ENCODE results near the gene FAM83C.
"Not testable (repeated sequence)": the region's sequence is repeated elsewhere in the genome, so short reads cannot be mapped to it uniquely, and the experiment has no call there.

FAM83C gene

DNA sequence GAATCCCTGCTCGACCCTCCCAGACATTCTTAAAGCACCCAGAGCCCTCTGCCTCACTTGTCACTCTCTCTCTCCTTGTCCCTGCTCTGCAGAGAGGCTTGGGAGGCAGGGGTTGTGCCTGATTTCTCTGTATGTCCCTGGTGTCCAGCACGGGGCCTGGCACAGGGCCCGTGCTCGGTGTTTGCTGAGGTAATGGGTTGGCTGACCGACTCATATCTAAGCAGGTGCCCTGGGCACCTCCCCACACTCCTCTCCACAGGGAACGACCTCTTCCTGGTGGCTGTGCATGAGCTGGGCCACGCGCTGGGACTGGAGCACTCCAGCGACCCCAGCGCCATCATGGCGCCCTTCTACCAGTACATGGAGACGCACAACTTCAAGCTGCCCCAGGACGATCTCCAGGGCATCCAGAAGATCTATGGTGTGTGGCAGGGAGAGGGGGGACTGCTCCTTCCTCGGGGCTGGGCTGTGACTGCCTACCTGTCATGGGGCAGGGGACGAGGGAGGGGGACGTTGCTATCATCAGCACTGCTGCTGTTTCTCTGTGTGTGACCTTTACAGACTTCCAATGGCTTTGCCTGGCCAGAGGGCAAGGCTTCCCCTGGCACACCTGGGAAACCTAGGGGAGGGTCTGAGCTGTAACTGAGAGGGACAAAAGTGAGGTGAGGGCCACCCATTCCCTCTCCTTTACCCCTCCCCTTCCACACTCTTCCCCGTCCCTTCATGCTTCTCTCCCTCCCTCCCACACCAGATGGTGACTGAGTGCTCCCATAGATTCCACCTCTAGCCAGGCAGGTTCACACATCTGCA, 28.5 kb downstream of the FAM83C start:
- no peak for DNase-seq (ENCODE audit: low read depth)

- DNase-seq (ENCODE audit: low read depth) = not testable (repeated sequence)
These were observed 29.3 kb downstream of the FAM83C start for GRCh38 chr20:35262731-35263531.

DNA sequence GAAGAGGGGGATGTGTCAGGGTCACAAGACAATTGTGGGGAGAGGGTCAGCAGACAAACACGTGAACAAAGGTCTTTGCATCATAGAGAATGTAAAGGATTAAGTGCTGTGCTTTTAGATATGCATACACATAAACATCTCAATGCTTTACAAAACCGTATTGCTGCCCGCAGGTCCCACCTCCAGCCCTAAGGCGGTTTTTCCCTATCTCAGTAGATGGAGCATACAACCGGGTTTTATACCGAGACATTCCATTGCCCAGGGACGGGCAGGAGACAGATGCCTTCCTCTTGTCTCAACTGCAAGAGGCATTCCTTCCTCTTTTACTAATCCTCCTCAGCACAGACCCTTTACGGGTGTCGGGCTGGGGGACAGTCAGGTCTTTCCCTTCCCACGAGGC, 29.9 kb downstream of the FAM83C start:
- DNase-seq (ENCODE audit: low read depth) = not testable (repeated sequence)

GRCh38 chr20:35260426-35260825, 31.8 kb downstream of the FAM83C start:
- DNase-seq (ENCODE audit: low read depth) = no peak

- DNase-seq (ENCODE audit: low read depth) = no peak
These were observed 34.9 kb downstream of the FAM83C start for GRCh38 chr20:35257175-35257909.

DNA sequence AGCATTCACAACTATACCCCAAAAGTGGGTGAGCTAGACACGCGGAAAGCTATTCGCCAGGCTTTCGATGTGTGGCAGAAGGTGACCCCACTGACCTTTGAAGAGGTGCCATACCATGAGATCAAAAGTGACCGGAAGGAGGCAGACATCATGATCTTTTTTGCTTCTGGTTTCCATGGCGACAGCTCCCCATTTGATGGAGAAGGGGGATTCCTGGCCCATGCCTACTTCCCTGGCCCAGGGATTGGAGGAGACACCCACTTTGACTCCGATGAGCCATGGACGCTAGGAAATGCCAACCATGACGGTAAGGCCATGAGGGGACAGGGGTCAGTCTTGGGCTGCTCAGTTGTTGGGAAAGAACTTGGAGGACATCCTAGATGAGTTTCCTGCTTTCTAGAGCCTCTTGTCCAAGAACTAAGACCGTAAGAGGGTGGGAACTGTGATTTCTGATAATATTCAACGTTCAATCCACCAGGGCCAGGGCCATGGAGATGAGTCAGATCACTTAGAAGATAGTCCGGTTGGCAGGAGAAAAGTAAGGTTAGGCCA, 37.7 kb downstream of the FAM83C start:
- no peak for DNase-seq (ENCODE audit: low read depth)

GRCh38 chr20:35253010-35253409, 39.2 kb downstream of the FAM83C start:
- DNase-seq (ENCODE audit: low read depth) = no peak

DNA sequence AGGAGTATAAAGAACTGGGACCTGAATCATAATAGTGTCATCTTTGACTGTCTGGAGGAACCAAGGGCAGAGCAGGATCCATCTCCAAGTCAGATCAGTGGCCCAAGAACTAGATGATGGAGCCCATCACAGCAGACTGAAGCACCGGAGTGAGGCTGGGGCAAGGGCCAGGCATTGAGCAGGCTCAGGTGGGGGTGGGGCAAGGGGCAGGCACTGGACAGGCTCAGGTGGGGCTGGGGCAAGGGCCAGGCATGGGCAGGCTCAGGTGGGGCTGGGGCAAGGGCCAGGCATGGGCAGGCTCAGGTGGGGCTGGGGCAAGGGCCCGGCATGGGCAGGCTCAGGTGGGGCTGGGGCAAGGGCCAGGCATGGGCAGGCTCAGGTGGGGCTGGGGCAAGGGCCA, 39.6 kb downstream of the FAM83C start:
- not testable (repeated sequence) for DNase-seq (ENCODE audit: low read depth)

GRCh38 chr20:35252037-35252461, 40.2 kb downstream of the FAM83C start:
- DNase-seq (ENCODE audit: low read depth) = no peak

GRCh38 chr20:35251613-35251940, 40.6 kb downstream of the FAM83C start:
- no peak for DNase-seq (ENCODE audit: low read depth)

DNA sequence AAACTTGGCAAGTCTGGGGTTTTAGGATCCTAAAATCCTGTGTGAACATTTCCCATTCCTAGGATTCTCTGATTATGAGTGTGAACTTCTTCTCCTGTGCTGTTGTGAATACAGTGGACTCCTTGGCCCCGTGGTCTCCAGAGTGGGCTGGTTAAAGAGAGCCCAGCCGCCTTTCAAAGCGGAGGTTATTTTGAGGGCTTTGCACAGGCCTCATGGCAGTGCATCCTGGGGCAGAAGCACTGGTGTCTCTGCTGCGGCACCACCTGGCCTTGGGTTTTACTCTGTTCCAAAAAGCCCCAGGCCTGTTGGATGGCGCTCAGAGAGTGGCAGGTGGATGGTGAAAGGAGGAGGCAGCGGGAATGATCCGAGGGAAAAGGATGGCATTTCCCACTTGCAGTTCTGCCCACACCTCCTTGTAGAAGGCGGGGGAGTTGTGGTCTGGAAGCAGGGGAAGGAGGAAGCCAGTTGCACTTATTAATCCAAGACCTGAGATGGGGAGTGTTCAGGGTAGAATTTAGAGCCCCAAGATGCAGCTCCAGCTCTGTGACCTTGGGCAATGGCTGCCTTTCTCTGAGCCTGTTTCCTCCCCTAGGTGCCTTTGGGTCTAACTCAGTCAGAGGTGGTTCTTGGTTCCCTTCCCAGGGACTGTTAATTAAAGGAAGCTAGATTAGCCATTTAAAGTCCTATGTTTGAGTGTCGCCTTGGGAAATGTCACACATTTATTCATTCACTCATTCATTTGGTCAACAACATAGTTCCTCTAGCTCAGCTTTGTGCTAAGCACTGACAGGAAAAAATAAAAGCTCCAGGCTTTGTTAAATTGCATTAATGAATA, 43.4 kb downstream of the FAM83C start:
- no peak for DNase-seq (ENCODE audit: low read depth)

DNA sequence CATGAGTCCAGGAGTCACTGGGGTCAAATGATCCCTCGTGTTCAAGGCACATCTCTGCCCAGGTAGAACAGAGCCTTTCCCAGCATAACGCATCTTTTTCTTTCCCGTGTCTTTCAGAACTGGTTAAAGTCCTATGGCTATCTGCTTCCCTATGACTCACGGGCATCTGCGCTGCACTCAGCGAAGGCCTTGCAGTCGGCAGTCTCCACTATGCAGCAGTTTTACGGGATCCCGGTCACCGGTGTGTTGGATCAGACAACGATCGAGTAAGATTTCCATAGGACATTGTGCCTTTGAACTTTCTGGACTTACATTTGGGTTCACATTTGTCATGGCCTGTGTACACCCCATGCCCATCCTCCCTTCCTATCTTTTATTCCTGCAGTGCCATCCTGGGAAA, 45.5 kb downstream of the FAM83C start:
- DNase-seq (ENCODE audit: low read depth) = no peak

- no peak for DNase-seq (ENCODE audit: low read depth)
These were observed 48.2 kb downstream of the FAM83C start for GRCh38 chr20:35243986-35244385.

DNA sequence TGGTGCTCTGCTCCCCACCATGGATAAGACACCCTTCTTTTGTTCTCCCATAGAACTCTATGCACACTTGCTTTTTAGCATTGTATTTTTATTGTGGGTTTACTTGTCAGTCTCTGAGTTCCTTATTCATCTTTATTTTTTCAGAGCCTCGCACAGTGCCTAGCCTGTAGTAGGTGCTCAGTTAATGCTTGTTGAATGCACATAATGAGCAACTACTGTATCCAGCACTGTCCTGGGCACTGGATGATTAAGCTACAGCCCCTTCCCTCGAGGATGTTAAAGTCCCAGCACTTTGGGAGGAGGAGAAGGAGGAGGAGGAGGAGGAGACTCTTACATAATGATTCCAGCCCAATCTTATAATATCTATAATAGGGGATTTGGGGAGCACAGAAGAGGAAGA, 48.9 kb downstream of the FAM83C start:
- no peak for DNase-seq (ENCODE audit: low read depth)

DNA sequence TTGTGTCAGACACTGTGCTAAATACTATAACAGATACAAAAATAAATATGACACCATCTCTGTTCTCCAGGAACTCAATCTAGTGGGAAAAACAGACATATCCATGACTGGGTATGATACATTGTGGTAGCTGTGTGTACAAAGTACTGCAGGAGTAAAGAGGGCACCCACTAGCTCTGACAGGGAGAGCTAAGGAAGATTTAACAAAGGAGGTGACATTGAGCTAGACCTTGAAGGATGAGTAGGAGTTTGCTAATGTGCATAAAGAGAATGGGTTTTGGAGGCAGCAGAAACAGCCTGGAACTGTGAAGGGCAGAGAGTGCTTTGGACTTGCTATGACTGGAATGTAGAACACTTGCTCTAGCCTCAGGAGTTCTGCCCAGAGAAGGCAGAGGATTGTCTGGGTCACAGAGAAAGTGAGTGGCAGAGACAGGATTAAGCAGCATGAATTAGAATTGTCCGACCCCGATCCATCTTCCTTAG, 51.4 kb downstream of the FAM83C start:
- no peak for DNase-seq (ENCODE audit: low read depth)

DNA sequence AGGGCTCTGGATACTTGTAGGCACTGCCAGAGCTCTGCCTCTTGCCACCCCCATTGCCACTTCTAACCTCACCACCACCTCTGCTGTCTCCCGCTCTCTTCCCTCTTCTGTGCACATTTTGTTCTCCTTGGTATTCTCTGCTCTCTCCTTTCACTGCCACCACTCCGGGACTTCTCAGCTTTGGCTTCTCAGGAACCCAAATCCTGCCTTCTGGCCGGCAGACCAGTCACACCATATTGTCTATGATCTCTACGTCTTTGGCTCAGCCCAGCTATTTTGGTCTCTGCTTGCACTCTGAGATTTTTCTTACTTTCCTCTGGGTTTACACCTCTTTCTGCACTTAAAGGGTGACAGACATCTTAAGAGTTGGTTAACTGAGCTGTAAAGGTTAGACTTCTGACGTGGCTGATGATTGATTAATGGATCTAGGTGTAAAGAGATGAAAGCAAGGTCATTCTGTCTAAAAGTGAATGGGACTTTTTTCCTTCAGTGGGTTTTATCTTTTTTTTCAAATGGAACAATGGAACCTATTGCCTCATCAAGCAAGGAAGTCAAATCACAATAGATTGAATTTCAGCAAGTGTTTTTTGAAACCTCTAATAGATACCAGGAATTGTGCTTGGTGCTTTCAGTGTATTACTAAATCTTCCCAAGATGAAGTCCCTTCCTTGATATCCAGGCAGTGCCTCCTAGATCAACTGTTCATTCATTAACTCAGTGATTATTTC, 52.0 kb downstream of the FAM83C start:
- no peak for DNase-seq (ENCODE audit: low read depth)

DNA sequence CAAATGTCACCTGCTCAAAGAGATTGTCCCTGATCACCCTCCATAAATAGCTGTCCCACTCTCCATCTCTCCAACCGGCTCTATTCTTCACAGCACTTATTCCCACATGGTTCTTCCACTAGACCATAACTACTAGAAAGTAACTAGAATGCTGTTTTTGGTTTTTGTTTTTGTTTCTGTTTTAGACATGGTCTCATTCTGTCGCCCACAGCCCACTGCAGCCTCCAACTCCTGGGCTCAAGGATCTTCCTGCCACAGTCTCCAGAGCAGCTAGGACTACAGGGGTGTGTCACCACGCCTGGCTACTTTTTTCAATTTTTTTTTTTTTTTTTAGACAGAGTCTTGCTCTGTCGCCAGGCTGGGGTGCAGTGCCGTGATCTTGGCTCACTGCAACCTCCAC, 53.5 kb downstream of the FAM83C start:
- DNase-seq (ENCODE audit: low read depth) = no peak

DNA sequence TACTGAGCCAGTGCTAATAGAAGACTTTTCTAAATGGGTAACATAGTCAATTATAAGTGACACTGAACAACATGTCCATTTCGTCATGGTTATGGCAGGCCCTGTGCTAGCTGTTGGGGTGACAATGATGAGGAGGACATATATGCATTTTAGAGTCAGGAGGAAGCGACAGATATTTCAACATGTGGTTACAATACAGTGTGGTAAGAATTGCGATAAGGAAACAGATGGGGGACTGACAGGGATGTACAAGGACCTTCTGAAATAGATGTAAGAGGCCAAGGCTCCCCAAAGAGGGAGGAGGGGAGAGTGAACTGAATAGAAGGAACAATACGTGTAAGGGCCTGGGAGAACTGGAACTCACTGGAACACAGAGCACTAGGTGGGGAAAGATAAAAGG, 54.1 kb downstream of the FAM83C start:
- no peak for DNase-seq (ENCODE audit: low read depth)

DNA sequence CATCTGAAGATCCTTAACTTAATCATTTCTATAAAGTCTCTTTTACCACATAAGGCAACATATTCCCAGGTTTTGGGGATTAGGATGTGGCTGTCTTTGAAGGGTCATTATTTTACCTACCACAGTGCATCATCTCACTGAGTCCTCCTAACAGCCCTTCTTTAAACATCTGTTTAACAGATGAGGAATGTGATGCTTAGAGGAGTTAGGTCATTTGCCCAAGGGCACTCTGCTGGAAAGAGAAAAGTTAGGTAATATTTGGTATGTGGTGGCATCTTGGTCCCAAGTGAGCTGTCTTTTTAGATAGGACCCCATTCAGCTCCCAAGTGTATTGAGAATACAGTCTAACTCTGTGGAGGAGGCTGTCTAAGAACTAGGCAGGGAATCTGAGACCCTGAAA, 54.7 kb downstream of the FAM83C start:
- DNase-seq (ENCODE audit: low read depth) = no peak

DNA sequence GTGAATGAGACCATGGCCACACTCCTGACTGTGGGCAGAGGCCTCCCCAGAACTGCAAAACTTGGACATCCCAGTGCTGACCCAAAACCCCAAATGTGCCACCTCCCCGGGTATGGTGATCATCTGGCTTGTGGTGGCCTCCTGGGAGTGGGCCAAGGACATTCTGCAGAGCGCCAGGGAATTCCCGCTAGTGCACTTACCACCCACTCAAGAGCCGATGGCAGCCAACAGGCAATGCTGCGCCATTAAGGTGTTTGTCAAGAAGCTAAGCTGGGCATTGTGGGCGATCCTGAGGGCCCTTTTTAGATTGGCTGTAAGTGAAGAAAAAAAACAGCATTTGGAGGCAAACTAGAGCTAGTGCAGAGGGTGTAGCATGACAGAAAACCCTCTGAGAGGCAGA, 56.3 kb downstream of the FAM83C start:
- DNase-seq (ENCODE audit: low read depth) = no peak
